H1 (cell line): Measurements from ENCODE around the gene PLCH2. TPM values are rescaled to one million over a fixed set of nuclear protein-coding genes. Genes with fewer than 3 reads are reported as not detected.

Source experiments
- CTCF ChIA-PET: fragments of 300-600 bp; sonication (Branson Sonifier 250); formaldehyde crosslinking; loops from one replicate; lab custom pipeline; 2021; ENCODE audit not compliant: partially characterized antibody; lab: Charles Lee
- POLR2A ChIA-PET: fragments of 300-600 bp; sonication (Branson Sonifier 250); formaldehyde crosslinking; loops from one replicate; lab custom pipeline; 2021; ENCODE audit warnings: inconsistent platforms; ENCODE audit not compliant: partially characterized antibody; lab: Charles Lee
- DNase-seq, 2 experiments: peaks; one replicate each; pipeline versions ENCODE4 v3.0.0 to v3.0.0-alpha.2; 2010 to 2022; ENCODE audit warnings: low spot score in 2 of 2, low read depth in 1 of 2, mixed read lengths in 1 of 2
- FAIRE-seq: peaks from 2 replicates; lab custom pipeline; 2011; peaks lifted over from hg19 to GRCh38; lab: Jason Lieb, UNC
- H2AFZ ChIP-seq: 2 replicates; pipeline ENCODE4 v1.8.1; 2012; ENCODE audit warnings: low read length, inconsistent platforms
- H2AK5ac ChIP-seq: 2 replicates; pipeline ENCODE4 v1.6.1; 2013; ENCODE audit warnings: low read depth, low read length
- H2BK120ac ChIP-seq: replicated peaks from 2 replicates; pipeline ENCODE3; 2013; ENCODE audit warnings: low read depth, low read length, inconsistent platforms
- H2BK12ac ChIP-seq: 2 replicates; pipeline ENCODE4 v1.6.1; 2013; ENCODE audit warnings: low read depth, low read length
- H2BK15ac ChIP-seq: 2 replicates; pipeline ENCODE4 v1.6.1; 2013; ENCODE audit warnings: low read length
- H2BK20ac ChIP-seq: 2 replicates; pipeline ENCODE4 v1.6.1; 2013; ENCODE audit warnings: low read length
- H2BK5ac ChIP-seq: 2 replicates; pipeline ENCODE4 v1.6.1; 2013; ENCODE audit warnings: low read depth, low read length
- H3K14ac ChIP-seq: 2 replicates; pipeline ENCODE4 v1.6.1; 2013; ENCODE audit warnings: inconsistent platforms; ENCODE audit not compliant: insufficient read length
- H3K18ac ChIP-seq: 2 replicates; pipeline ENCODE4 v1.6.1; 2013; ENCODE audit warnings: low read length; ENCODE audit errors: extremely low read depth
- H3K23ac ChIP-seq: 2 replicates; pipeline ENCODE4 v1.6.1; 2013; ENCODE audit warnings: inconsistent platforms; ENCODE audit not compliant: insufficient read length
- H3K23me2 ChIP-seq: 2 replicates; pipeline ENCODE4 v1.6.1; 2013; ENCODE audit warnings: low read depth, low read length
- H3K27ac ChIP-seq: 2 replicates; pipeline ENCODE4 v1.6.1; 2011; ENCODE audit warnings: low read depth, low read length, inconsistent platforms
- H3K27me3 ChIP-seq, 4 experiments: replicated peaks in 1 of 4; 1 replicate in 1 of 4; 2 replicates in 3 of 4; pipeline versions ENCODE4 v1.6.1 to v1.8.1; 2011 to 2013; ENCODE audit warnings: low read length in 3 of 4, mild to moderate bottlenecking in 3 of 4, inconsistent platforms in 2 of 4, mixed read lengths in 2 of 4, moderate library complexity in 1 of 4; ENCODE audit not compliant: control insufficient read depth in 3 of 4, insufficient read depth in 3 of 4; ENCODE audit errors: extremely low read depth in 1 of 4
- H3K36me3 ChIP-seq, 4 experiments: 2 replicates each; pipeline versions ENCODE4 v1.6.1 to v1.8.1; 2011 to 2013; ENCODE audit warnings: mild to moderate bottlenecking in 4 of 4, low read length in 3 of 4, moderate library complexity in 2 of 4, control low read depth in 1 of 4, inconsistent platforms in 1 of 4; ENCODE audit not compliant: insufficient read depth in 4 of 4, control insufficient read depth in 2 of 4
- H3K4ac ChIP-seq: replicated peaks from 2 replicates; pipeline ENCODE3; 2013; ENCODE audit warnings: low read length, low read depth, mixed read lengths, inconsistent platforms; ENCODE audit not compliant: insufficient read length
- H3K4me1 ChIP-seq, 4 experiments: replicated peaks in 1 of 4; 1 replicate in 1 of 4; 2 replicates in 3 of 4; pipeline versions ENCODE4 v1.6.1 to v1.8.1; 2011 to 2013; ENCODE audit warnings: low read length in 3 of 4, inconsistent platforms in 2 of 4, mixed read lengths in 1 of 4; ENCODE audit not compliant: insufficient read depth in 4 of 4, control insufficient read depth in 3 of 4
- H3K4me2 ChIP-seq, 2 experiments: 2 replicates each; pipeline versions ENCODE4 v1.6.1 to v1.8.1; 2011 to 2013; ENCODE audit warnings: low read depth in 2 of 2, low read length in 2 of 2, control low read depth in 1 of 2, inconsistent platforms in 1 of 2, mild to moderate bottlenecking in 1 of 2; ENCODE audit not compliant: insufficient read depth in 1 of 2
- H3K4me3 ChIP-seq, 4 experiments: fragments of 200-600, 300-600 bp in 1 of 4; sonication (generic), shearing (Covaris generic), sonication (Bioruptor Twin) in 1 of 4; 2 replicates each; pipeline versions ENCODE4 v1.5.1 to v1.8.1; 2011 to 2016; ENCODE audit warnings: low read length in 4 of 4, low read depth in 3 of 4, control low read depth in 2 of 4, inconsistent platforms in 2 of 4, mild to moderate bottlenecking in 2 of 4, mixed read lengths in 1 of 4, moderate library complexity in 1 of 4; ENCODE audit not compliant: insufficient read depth in 2 of 4; ENCODE audit errors: extremely low read depth in 1 of 4
- H3K56ac ChIP-seq: replicated peaks from 2 replicates; pipeline ENCODE3; 2013; ENCODE audit warnings: low read depth, mild to moderate bottlenecking, mixed read lengths, low read length, inconsistent platforms; ENCODE audit not compliant: insufficient read length
- H3K79me1 ChIP-seq: 2 replicates; pipeline ENCODE4 v1.6.1; 2013; ENCODE audit warnings: low read depth, low read length, control low read depth
- H3K79me2 ChIP-seq, 2 experiments: 2 replicates each; pipeline versions ENCODE4 v1.6.1 to v1.8.1; 2012 to 2013; ENCODE audit warnings: low read length in 2 of 2, mild to moderate bottlenecking in 2 of 2, inconsistent platforms in 1 of 2; ENCODE audit not compliant: insufficient read depth in 2 of 2, control insufficient read depth in 1 of 2
- H3K9ac ChIP-seq, 4 experiments: replicated peaks in 1 of 4; 1 replicate in 1 of 4; 2 replicates in 3 of 4; pipeline versions ENCODE4 v1.6.1 to v1.8.1; 2011 to 2013; ENCODE audit warnings: low read depth in 3 of 4, low read length in 3 of 4, control low read depth in 2 of 4, mild to moderate bottlenecking in 2 of 4, moderate library complexity in 2 of 4, inconsistent platforms in 1 of 4; ENCODE audit errors: extremely low read depth in 1 of 4
- H3K9me3 ChIP-seq, 2 experiments: 2 replicates each; pipeline versions ENCODE4 v1.6.1 to v1.8.1; 2012 to 2013; ENCODE audit warnings: mild to moderate bottlenecking in 2 of 2, moderate library complexity in 2 of 2, control low read depth in 1 of 2, inconsistent platforms in 1 of 2, low read depth in 1 of 2, low read length in 1 of 2, mixed read lengths in 1 of 2; ENCODE audit not compliant: insufficient read depth in 2 of 2
- H4K20me1 ChIP-seq, 2 experiments: replicated peaks in 1 of 2; 2 replicates each; pipeline versions ENCODE3 to v1.8.1; 2011 to 2013; ENCODE audit warnings: inconsistent platforms in 2 of 2, low read length in 2 of 2, mild to moderate bottlenecking in 1 of 2; ENCODE audit not compliant: insufficient read depth in 2 of 2, control insufficient read depth in 1 of 2
- H4K5ac ChIP-seq: 2 replicates; pipeline ENCODE4 v1.6.1; 2013; ENCODE audit warnings: low read length, low read depth, mixed read lengths, inconsistent platforms; ENCODE audit not compliant: insufficient read length
- H4K8ac ChIP-seq: 2 replicates; pipeline ENCODE4 v1.8.0; 2013; ENCODE audit warnings: mild to moderate bottlenecking, moderate library complexity, low read length, inconsistent platforms; ENCODE audit not compliant: insufficient read depth; ENCODE audit errors: extremely low read depth
- H4K91ac ChIP-seq: replicated peaks from 2 replicates; pipeline ENCODE3; 2013; ENCODE audit warnings: low read length, mixed read lengths, inconsistent platforms; ENCODE audit not compliant: insufficient read length
- KDM4A ChIP-seq: IDR thresholded peaks from one replicate; pipeline ENCODE4 v1.7.1; 2012; ENCODE audit warnings: low read depth, mild to moderate bottlenecking, moderate library complexity, low read length, inconsistent platforms; ENCODE audit not compliant: severe bottlenecking
- ZNF274 ChIP-seq: IDR thresholded peaks from 2 replicates; pipeline ENCODE4 v1.7.0; 2012; ENCODE audit warnings: low read length, borderline replicate concordance; ENCODE audit errors: extremely low read depth
- WGBS, 2 experiments: shearing (Covaris generic) in 1 of 2; methylation state at CpG; one replicate each; pipeline versions ENCODE4 v1.1.6 to v1.1.7; 2013 to 2015; ENCODE audit warnings: low lambda C conversion rate in 2 of 2, mixed read lengths in 2 of 2, inconsistent platforms in 1 of 2, low coverage in 1 of 2, missing lambda C conversion rate in 1 of 2; ENCODE audit not compliant: insufficient replicate concordance in 2 of 2, insufficient coverage in 1 of 2, insufficient read length in 1 of 2; ENCODE audit errors: extremely low coverage in 1 of 2, missing lambda C conversion rate in 1 of 2; 5-methylcytosine and 5-hydroxymethylcytosine counted together
- polyA plus RNA-seq, 7 experiments: library from polyadenylated mRNA; depleted of rRNA in 3 of 7; stranded (reverse) in 5 of 7; unstranded in 2 of 7; fragments of >200 nt in 5 of 7; fragments of 200-250 nt in 2 of 7; gene quantifications; 1 replicate in 5 of 7; 2 replicates in 1 of 7; 4 replicates in 1 of 7; pipeline versions ENCODE4 v1.2.1 to v1.2.3, GENCODE V29; 2011 to 2013; ENCODE audit warnings: missing spikeins in 2 of 7, mixed read lengths in 2 of 7
- total RNA-seq: library from RNA; stranded (reverse); fragmentation: NEBNext Ultra II Directional; extraction: Animal tissue kit (Norgen Biotek cat#: 25700); gene quantifications from 2 replicates; pipeline ENCODE4 v1.2.1, GENCODE V29; 2021

PLCH2 gene
- total and polyA plus RNA-seq, 2 of the 8 experiments (the other 6 are each of a cell fraction or from before 2014, with no cell fraction given), result 0.14 to 0.19 TPM

GRCh38 chr1:2540816-2541492 is 64.9 kb downstream of the PLCH2 start:
- Histone ChIP-seq H2AFZ (no peak overlapping the region), H3K27me3 (peaks cover 0 to 37% (median 25%) of the 10 kb centered on the region in 4 experiments; a peak in 6 of 7 replicates), H3K4me2 (peak overlapping the region; percentile 40 to 68; a peak in 3 of 4 replicates), H3K79me1 (no peaks in the 10 kb centered on the region), H3K9ac (no peak overlapping the region), H3K56ac (no peak overlapping the region), H4K91ac (no peak overlapping the region), H2BK15ac (no peak overlapping the region), H3K4ac (no peak overlapping the region), H2AK5ac (no peak overlapping the region), H4K5ac (no peak overlapping the region), H2BK5ac (no peak overlapping the region), H3K23me2 (no peaks in the 10 kb centered on the region), H4K8ac (no peak overlapping the region; the same call in 1 of the 2 replicates), H3K14ac (no peak overlapping the region), H3K79me2 (no peaks in the 10 kb centered on the region), H3K9me3 (no peaks in the 10 kb centered on the region), H3K23ac (no peak overlapping the region), H3K18ac (peak overlapping the region; percentile 32; the same call in 1 of the 2 replicates), H4K20me1 (peaks cover 0 to 5% of the 10 kb centered on the region in 2 experiments), H3K4me3 (peak overlapping the region in 3 of 4 experiments; percentile 2 to 52 (median 19); a peak in 6 of 8 replicates), H2BK12ac (no peak overlapping the region), H3K4me1 (peaks cover 0 to 26% (median 17%) of the 10 kb centered on the region in 4 experiments; a peak in 6 of 7 replicates), H3K27ac (no peak overlapping the region), H2BK120ac (no peak overlapping the region), H2BK20ac (no peak overlapping the region), H3K36me3 (no peaks in the 10 kb centered on the region)
- no peak for DNase-seq
- ChIA-PET POLR2A (interaction anchor here (0.8 to 2.7 kb wide), 2 partner anchors 14 to 47 kb away, joined by 3 to 8 read pairs; partner anchors contain the start of gene PANK4), CTCF (interaction anchor here (0.7 to 3.0 kb wide), 4 partner anchors 8 to 91 kb away, joined by 3 to 17 read pairs (median 4); no protein-coding TSS in a partner anchor)
- WGBS, 2 experiments, result 63% methylated on average over 5 of the region's 39 CpGs; no CpG with 5 or more reads in 1 of the 2 experiments
- TF ChIP-seq KDM4A, result peak; percentile 18
- TF ChIP-seq ZNF274, result no peak
- no peak for FAIRE-seq
